Measurements from ENCODE around the gene MTF1.
"Not testable (repeated sequence)": the region's sequence is repeated elsewhere in the genome, so short reads cannot be mapped to it uniquely, and the experiment has no call there.

GRCh38 chr1:37771440-37771839 lies 88.0 kb downstream of the MTF1 start:
- TF ChIP-seq POLR2A (IDR thresholded peaks at IDR 0.05; ENCODE audit: low read depth, low read length); TAF1 (IDR thresholded peaks at IDR 0.05; ENCODE audit: borderline replicate concordance, low read depth, low read length); POLR2AphosphoS5 (IDR thresholded peaks at IDR 0.05; ENCODE audit: low read depth, low read length): not testable (repeated sequence)

Measured in GM12892 (cell line).